PFSK-1 (cell line): ENCODE data around the gene CAMKV.

Experiments used
- FOXP2 ChIP-seq: optimal IDR thresholded peaks from 2 replicates; pipeline ENCODE3; 2011; ENCODE audit warnings: borderline replicate concordance, control low read depth, inconsistent platforms; ENCODE audit not compliant: insufficient read depth; ENCODE audit errors: extremely low read length, extremely low read depth
- POLR2AphosphoS5 ChIP-seq: IDR thresholded peaks from 2 replicates; pipeline ENCODE4 v1.6.1; 2012; ENCODE audit warnings: low read depth, mild to moderate bottlenecking, control low read depth, low read length, moderate library complexity
- SIN3A ChIP-seq: IDR thresholded peaks from 2 replicates; pipeline ENCODE4 v1.6.1; 2012; ENCODE audit warnings: mild to moderate bottlenecking, low read length, moderate library complexity, borderline replicate concordance; ENCODE audit not compliant: insufficient read depth
- TAF1 ChIP-seq: IDR thresholded peaks from 2 replicates; pipeline ENCODE4 v1.6.1; 2012; ENCODE audit warnings: low read length, control low read depth, borderline replicate concordance; ENCODE audit not compliant: insufficient read depth
- TF ChIP-seq, protein P1 (sequence below), 2 experiments: IDR thresholded peaks; 2 replicates each; pipeline versions ENCODE4 v1.6.1 to v1.8.0; 2011 to 2012; ENCODE audit warnings: low read depth in 2 of 2, low read length in 2 of 2, control low read depth in 1 of 2, inconsistent platforms in 1 of 2, mild to moderate bottlenecking in 1 of 2, moderate library complexity in 1 of 2; ENCODE audit not compliant: insufficient read depth in 1 of 2

CAMKV gene

DNA sequence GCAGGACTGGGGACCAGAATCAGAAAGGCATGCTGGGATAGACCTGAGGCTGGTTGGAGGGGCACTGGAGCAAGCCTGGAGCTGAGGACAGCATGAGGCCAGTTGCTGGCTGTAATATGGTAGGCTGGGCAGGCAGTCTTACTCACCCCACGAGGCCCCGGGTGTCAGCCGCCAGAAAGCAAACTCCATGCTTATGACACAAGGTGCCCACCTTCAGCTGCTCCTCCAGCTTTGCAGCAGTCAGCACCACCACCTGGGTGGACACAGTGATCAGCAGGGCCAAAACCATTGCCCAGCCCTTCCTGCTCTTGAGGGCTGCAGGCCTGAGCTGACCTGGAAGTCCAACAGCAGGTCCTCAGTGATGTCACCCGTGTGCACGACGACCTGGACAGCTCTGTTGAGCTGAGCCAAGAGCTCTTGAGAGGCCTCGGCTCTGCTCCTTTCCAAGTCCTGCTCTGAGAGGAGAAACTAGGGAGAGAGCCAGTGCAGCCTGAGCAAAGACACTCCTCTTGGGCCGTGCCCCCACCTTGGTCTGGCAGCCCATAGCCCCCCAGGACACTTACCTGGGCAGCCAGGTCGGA, 56.7 kb downstream of the CAMKV start:
- no peak for TF ChIP-seq SIN3A
- TF ChIP-seq, protein P1, sequence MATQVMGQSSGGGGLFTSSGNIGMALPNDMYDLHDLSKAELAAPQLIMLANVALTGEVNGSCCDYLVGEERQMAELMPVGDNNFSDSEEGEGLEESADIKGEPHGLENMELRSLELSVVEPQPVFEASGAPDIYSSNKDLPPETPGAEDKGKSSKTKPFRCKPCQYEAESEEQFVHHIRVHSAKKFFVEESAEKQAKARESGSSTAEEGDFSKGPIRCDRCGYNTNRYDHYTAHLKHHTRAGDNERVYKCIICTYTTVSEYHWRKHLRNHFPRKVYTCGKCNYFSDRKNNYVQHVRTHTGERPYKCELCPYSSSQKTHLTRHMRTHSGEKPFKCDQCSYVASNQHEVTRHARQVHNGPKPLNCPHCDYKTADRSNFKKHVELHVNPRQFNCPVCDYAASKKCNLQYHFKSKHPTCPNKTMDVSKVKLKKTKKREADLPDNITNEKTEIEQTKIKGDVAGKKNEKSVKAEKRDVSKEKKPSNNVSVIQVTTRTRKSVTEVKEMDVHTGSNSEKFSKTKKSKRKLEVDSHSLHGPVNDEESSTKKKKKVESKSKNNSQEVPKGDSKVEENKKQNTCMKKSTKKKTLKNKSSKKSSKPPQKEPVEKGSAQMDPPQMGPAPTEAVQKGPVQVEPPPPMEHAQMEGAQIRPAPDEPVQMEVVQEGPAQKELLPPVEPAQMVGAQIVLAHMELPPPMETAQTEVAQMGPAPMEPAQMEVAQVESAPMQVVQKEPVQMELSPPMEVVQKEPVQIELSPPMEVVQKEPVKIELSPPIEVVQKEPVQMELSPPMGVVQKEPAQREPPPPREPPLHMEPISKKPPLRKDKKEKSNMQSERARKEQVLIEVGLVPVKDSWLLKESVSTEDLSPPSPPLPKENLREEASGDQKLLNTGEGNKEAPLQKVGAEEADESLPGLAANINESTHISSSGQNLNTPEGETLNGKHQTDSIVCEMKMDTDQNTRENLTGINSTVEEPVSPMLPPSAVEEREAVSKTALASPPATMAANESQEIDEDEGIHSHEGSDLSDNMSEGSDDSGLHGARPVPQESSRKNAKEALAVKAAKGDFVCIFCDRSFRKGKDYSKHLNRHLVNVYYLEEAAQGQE (IDR thresholded peaks at IDR 0.05; ENCODE audit: insufficient read depth in 1 of 2, low read depth in 2 of 2, low read length in 2 of 2) = no peak
- no peak for TF ChIP-seq FOXP2
- no peak for TF ChIP-seq POLR2AphosphoS5
- TF ChIP-seq TAF1 = no peak
